H54 (cell line): ENCODE results near the gene ERC2.
"Not testable (repeated sequence)": the region's sequence is repeated elsewhere in the genome, so short reads cannot be mapped to it uniquely, and the experiment has no call there.

Experiments used
- DNase-seq: peaks from one replicate; pipeline ENCODE4 v3.0.0; 2011; ENCODE audit warnings: low spot score, mixed read lengths; ENCODE audit not compliant: insufficient read length
- FAIRE-seq: peaks from 3 replicates; lab custom pipeline; 2011; peaks lifted over from hg19 to GRCh38; lab: Jason Lieb, UNC
- POLR2A ChIP-seq: IDR thresholded peaks from 2 replicates; pipeline ENCODE4 v1.6.1; 2011; ENCODE audit warnings: low read depth, mild to moderate bottlenecking, low read length

The ERC2 gene

GRCh38 chr3:56468184-56469106 lies at the start of gene ERC2:
Gene ERC2 (minus strand): TSS chr3:56468467.
- DNase-seq, result peak; percentile 67
- TF ChIP-seq POLR2A, result no peak
- no peak for FAIRE-seq

GRCh38 chr3:56502738-56503137 lies 34.5 kb upstream of the ERC2 start:
- no peak for TF ChIP-seq POLR2A
- DNase-seq (no peak), FAIRE-seq (no peak)

- FAIRE-seq, DNase-seq: not testable (repeated sequence)
These were observed 28.1 kb upstream of the ERC2 start for GRCh38 chr3:56496376-56496775.

GRCh38 chr3:56494679-56495322 lies 26.5 kb upstream of the ERC2 start:
- FAIRE-seq, result peak; percentile 84
- no peak for TF ChIP-seq POLR2A
- peak; percentile 64 for DNase-seq

GRCh38 chr3:56491566-56491965 lies 23.3 kb upstream of the ERC2 start:
- TF ChIP-seq POLR2A, result no peak
- no peak for FAIRE-seq
- DNase-seq, result no peak

- no peak for TF ChIP-seq POLR2A
- DNase-seq (no peak), FAIRE-seq (no peak)
These were observed 20.7 kb upstream of the ERC2 start for GRCh38 chr3:56488812-56489600.

GRCh38 chr3:56484525-56485032 lies 16.3 kb upstream of the ERC2 start:
- FAIRE-seq (no peak), DNase-seq (no peak)
- no peak for TF ChIP-seq POLR2A

GRCh38 chr3:56484122-56484521 lies 15.9 kb upstream of the ERC2 start:
- no peak for TF ChIP-seq POLR2A
- FAIRE-seq (no peak), DNase-seq (no peak)

- DNase-seq (no peak), FAIRE-seq (no peak)
- TF ChIP-seq POLR2A, result no peak
These were observed 9.4 kb upstream of the ERC2 start for GRCh38 chr3:56477646-56478045.

GRCh38 chr3:56476771-56477170 lies 8.5 kb upstream of the ERC2 start:
- TF ChIP-seq POLR2A, result no peak
- no peak for DNase-seq
- FAIRE-seq, result no peak

- FAIRE-seq (no peak), DNase-seq (no peak)
- TF ChIP-seq POLR2A, result no peak
These were observed 3.5 kb upstream of the ERC2 start for GRCh38 chr3:56471771-56472170.

GRCh38 chr3:56469141-56469540 lies 874 bp upstream of the ERC2 start:
- DNase-seq (no peak), FAIRE-seq (no peak)
- TF ChIP-seq POLR2A, result no peak

- FAIRE-seq (no peak), DNase-seq (no peak)
- TF ChIP-seq POLR2A, result no peak
These were observed 475 bp downstream of the ERC2 start for GRCh38 chr3:56467801-56468183.

GRCh38 chr3:56467108-56467507 lies 1.2 kb downstream of the ERC2 start:
- FAIRE-seq (no peak), DNase-seq (peak; percentile 43)
- TF ChIP-seq POLR2A, result no peak

GRCh38 chr3:56459719-56460118 lies 8.5 kb downstream of the ERC2 start:
- DNase-seq (no peak), FAIRE-seq (no peak)
- TF ChIP-seq POLR2A, result no peak
